Measurements from ENCODE around the gene HMG20A. TPM values are rescaled to one million over a fixed set of nuclear protein-coding genes. Genes with fewer than 3 reads are reported as not detected.

Gene HMG20A
- total and polyA plus RNA-seq, 9 of the 15 experiments (the other 6 are each of a cell fraction or from before 2014, with no cell fraction given), result 25.0 to 68.1 (median 38.9) TPM

- ATAC-seq (no peak), DNase-seq (ENCODE audit: extremely low read depth in 1 of 4, low spot score in 3 of 4) (no peak), FAIRE-seq (no peak)
- intact Hi-C loops (cut with micrococcal nuclease) (no loop called here), in situ Hi-C loops (cut with MboI) (no loop called here)
- peaks cover 23 to 52% of the 10 kb centered on the region in 2 experiments; a peak in 4 of 5 replicates for H3K4me1 ChIP-seq (replicated peaks in 1 of 2; ENCODE audit: control insufficient read depth in 2 of 2, insufficient read depth in 2 of 2, low read length in 2 of 2)
- H3K79me2 ChIP-seq (ENCODE audit: control insufficient read depth, insufficient read depth, low read length), result peaks cover 89% of the 10 kb centered on the region
- H3K4me3 ChIP-seq, result no peak overlapping the region
- ChIA-PET POLR2A (interaction anchor here (1.5 kb wide), 1 partner anchor 9 kb away, joined by 4 read pairs; no protein-coding TSS in a partner anchor), CTCF (ENCODE audit: low intra/inter-chr PET ratio) (interaction anchor here (0.6 kb wide), 1 partner anchor 54 kb away, joined by 3 read pairs; no protein-coding TSS in a partner anchor)
- no peaks in the 10 kb centered on the region for H3K9me3 ChIP-seq (replicated peaks; ENCODE audit: control insufficient read depth, insufficient read depth, low read depth, low read length)
- no peak overlapping the region; the same call in 1 of the 2 replicates for H3K4me2 ChIP-seq (ENCODE audit: insufficient read depth, low read length)
- H2AFZ ChIP-seq (ENCODE audit: low read depth, low read length), result no peak overlapping the region
- WGBS (ENCODE audit: insufficient coverage, low coverage, missing lambda C conversion rate), result 36% methylated on average over 2 of the region's 2 CpGs
- H3K27me3 ChIP-seq (ENCODE audit: control insufficient read depth in 2 of 2, insufficient read depth in 2 of 2, low read length in 2 of 2), result no peaks in the 10 kb centered on the region
- BruUV-seq (replicated peaks), result no TSS peak
- no peaks in the 10 kb centered on the region for H4K20me1 ChIP-seq (replicated peaks; ENCODE audit: control insufficient read depth, insufficient read depth, low read length)
- no peak overlapping the region for H3K9ac ChIP-seq (ENCODE audit: insufficient read depth in 1 of 2, low read depth in 2 of 2, low read length in 2 of 2)
- TF ChIP-seq NCOR1 (IDR thresholded peaks at IDR 0.05) (no peak), TRIM25 (IDR thresholded peaks at IDR 0.05; ENCODE audit: borderline replicate concordance) (no peak), NR4A1 (CRISPR knock-in tag; IDR thresholded peaks at IDR 0.05) (no peak), NR4A1 (tag; IDR thresholded peaks at IDR 0.05) (no peak), XRCC4 (IDR thresholded peaks at IDR 0.05; ENCODE audit: extremely low read depth, insufficient read depth, insufficient read length) (no peak), MAX (CRISPR knock-in tag; IDR thresholded peaks at IDR 0.05) (no peak), ZNF75A (CRISPR knock-in tag; IDR thresholded peaks at IDR 0.05) (no peak), SP1 (CRISPR knock-in tag; IDR thresholded peaks at IDR 0.05) (no peak)
- H3K36me3 ChIP-seq (ENCODE audit: control insufficient read depth, insufficient read depth, low read length), result no peaks in the 10 kb centered on the region; the same call in 2 of the 3 replicates
- H3K9me1 ChIP-seq (ENCODE audit: control insufficient read depth, insufficient read depth, low read length), result no peaks in the 10 kb centered on the region
- H3K27ac ChIP-seq (ENCODE audit: extremely low read depth, low read depth, low read length), result no peak overlapping the region
Observed at GRCh38 chr15:77416148-77416455, 4.6 kb upstream of the HMG20A start.
